ENCODE measurements around the gene PIP5K1A. TPM values are rescaled to one million over a fixed set of nuclear protein-coding genes. Genes with fewer than 3 reads are reported as not detected.

PIP5K1A gene
- total and polyA plus RNA-seq, 4 donors, result 16.5 to 67.6 (median 43.3) TPM

DNA sequence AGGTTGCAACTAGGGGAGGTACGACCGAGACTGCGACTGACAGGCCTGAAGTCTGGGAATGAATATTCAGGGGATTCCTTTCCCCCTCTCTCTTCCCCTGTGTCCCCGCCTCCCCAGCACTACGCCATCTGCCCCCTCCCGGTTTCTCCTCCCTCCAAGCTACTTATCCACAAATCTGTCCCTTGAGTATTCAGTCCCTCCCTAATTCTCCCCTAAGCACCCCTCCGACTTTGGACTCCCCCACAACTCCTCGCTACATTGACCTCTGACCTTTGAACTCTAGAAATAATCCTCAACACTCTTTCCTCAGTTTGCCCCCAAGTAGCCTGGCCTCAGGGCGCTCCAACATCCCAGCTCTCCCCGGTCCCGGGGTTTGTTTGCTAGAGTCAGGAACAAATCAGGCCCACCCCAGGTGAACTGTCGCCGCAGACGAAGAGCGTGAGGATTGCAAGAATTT is 33.0 kb upstream of the PIP5K1A start:
- WGBS, 2 donors, result 1 to 3% methylated on average over 15 of the region's 15 CpGs
- ATAC-seq (ENCODE audit: low FRiP score), result peak; percentile 82
- Histone ChIP-seq H3K36me3 (ENCODE audit: control insufficient read depth in 1 of 2, insufficient read depth in 2 of 2, low read length in 1 of 2) (peaks cover 0 to 1% of the 10 kb centered on the region in 2 donors), H3K27ac (ENCODE audit: low read depth in 1 of 2, low read length in 2 of 2) (peak overlapping the region; percentile 45 to 78), H3K9me3 (ENCODE audit: control insufficient read depth, low read length) (no peaks in the 10 kb centered on the region), H3K27me3 (ENCODE audit: control insufficient read depth in 1 of 2, insufficient read depth in 2 of 2, low read length in 1 of 2) (no peaks in the 10 kb centered on the region), H3K4me3 (ENCODE audit: low read length in 2 of 2) (peak overlapping the region; percentile 49 to 60), H3K4me1 (ENCODE audit: control insufficient read depth in 1 of 2, insufficient read depth in 2 of 2, low read length in 2 of 2) (no peaks in the 10 kb centered on the region)
- peak; percentile 71 to 83 for DNase-seq
- intact Hi-C loops (cut with DNase I), result no loop called here

DNA sequence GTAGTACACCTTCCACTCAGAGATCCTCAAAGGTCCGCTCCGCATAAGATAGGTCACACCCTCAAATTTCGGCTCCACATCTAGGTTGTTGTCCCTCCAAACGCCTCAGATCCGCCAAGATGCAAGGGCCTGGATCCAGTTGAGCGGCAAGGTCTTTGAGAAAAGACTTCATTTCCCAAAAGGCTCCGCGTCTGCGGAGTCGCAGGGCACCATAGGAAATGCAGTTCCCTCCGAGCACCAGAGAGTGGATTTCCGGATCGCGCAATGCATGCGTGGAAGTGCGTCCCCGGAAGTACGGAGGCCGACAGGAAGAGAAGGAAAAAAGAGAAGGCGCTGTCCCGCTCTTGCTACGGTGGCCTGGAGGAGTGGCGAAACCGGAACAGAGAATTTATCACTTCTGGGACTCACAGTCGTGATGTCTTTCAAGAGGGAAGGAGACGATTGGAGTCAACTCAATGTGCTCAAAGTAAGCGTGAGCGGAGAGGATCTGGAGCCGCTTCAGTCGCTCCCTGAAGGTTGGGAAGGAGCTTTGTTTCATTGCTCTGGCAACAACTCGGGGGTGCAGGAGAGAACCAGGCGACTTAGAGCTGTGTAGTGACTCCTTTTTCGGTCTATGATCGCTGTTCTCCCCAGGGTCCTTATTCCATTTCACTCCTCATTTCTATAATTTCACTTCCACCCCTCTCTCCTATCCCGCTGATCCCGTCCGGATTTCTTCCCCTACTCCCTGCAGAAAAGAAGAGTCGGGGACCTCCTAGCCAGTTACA is 32.4 kb upstream of the PIP5K1A start, which contains the start of the genes LYSMD1 and SCNM1:
Gene LYSMD1, minus strand, starts transcription at position 165 of the 767 bp plus-strand sequence. CDS start 644 bp downstream, outside the sequence.
Gene SCNM1, plus strand, starts transcription at position 407 of the 767 bp plus-strand sequence. Its CDS starts 9 bp downstream, at position 416.
- intact Hi-C loops (cut with DNase I), result no loop called here
- peaks cover 0 to 1% of the 10 kb centered on the region in 2 donors for H3K36me3 ChIP-seq (ENCODE audit: control insufficient read depth in 1 of 2, insufficient read depth in 2 of 2, low read length in 1 of 2)

DNA sequence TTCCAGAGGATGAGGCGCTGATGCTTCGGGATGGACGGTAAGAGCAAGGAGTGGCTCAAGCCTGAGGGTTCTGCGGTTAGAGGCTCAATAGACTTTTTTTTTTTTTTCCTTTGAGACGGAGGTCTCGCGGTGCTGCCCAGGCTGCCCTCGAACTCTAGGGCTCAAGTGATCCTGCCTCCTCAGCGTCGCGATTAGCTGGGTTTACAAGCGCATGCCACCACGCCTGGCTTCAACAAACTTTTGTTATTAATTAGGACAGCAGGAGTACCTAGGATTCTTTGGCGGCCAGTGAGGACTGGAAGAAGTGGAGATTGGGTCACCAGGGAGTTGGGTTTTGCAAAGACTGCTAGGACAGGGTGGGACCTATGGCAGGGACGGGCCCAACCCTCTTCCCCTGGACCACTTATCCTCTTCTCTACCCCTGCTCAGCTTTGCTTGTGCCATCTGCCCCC is 31.8 kb upstream of the PIP5K1A start:
- Histone ChIP-seq H3K9me3 (ENCODE audit: control insufficient read depth, low read length) (no peaks in the 10 kb centered on the region), H3K4me3 (ENCODE audit: low read length in 2 of 2) (peak overlapping the region; percentile 72 to 90), H3K27me3 (ENCODE audit: control insufficient read depth in 1 of 2, insufficient read depth in 2 of 2, low read length in 1 of 2) (no peaks in the 10 kb centered on the region), H3K4me1 (ENCODE audit: control insufficient read depth in 1 of 2, insufficient read depth in 2 of 2, low read length in 2 of 2) (no peaks in the 10 kb centered on the region), H3K27ac (ENCODE audit: low read depth in 1 of 2, low read length in 2 of 2) (peak overlapping the region in 1 of 2 donors; percentile 39), H3K36me3 (ENCODE audit: control insufficient read depth in 1 of 2, insufficient read depth in 2 of 2, low read length in 1 of 2) (peaks cover 0 to 1% of the 10 kb centered on the region in 2 donors)
- intact Hi-C loops (cut with DNase I), result no loop called here
- WGBS, 2 donors, result 1 to 3% methylated on average over 15 of the region's 15 CpGs
- ATAC-seq (ENCODE audit: low FRiP score) (no peak), DNase-seq (peak in 1 of 2 donors; percentile 64)

More for the DNA sequence above, 32.4 kb upstream of the PIP5K1A start, which contains the start of the genes LYSMD1 and SCNM1:
- DNase-seq, result peak; percentile 98
- peak within 1 kb of the TSS; percentile 72 to 90 for H3K4me3 ChIP-seq (ENCODE audit: low read length in 2 of 2)
- H3K9me3 ChIP-seq (ENCODE audit: control insufficient read depth, low read length), result no peaks in the 10 kb centered on the region
- peak; percentile 96 for ATAC-seq (ENCODE audit: low FRiP score)
- 0% methylated on average over 38 of the region's 38 CpGs for WGBS, 2 donors
- H3K27me3 ChIP-seq (ENCODE audit: control insufficient read depth in 1 of 2, insufficient read depth in 2 of 2, low read length in 1 of 2), result no peaks in the 10 kb centered on the region
- H3K27ac ChIP-seq (ENCODE audit: low read depth in 1 of 2, low read length in 2 of 2), result peak within 1 kb of the TSS; percentile 45 to 78
- H3K4me1 ChIP-seq (ENCODE audit: control insufficient read depth in 1 of 2, insufficient read depth in 2 of 2, low read length in 2 of 2), result no peaks in the 10 kb centered on the region

DNA sequence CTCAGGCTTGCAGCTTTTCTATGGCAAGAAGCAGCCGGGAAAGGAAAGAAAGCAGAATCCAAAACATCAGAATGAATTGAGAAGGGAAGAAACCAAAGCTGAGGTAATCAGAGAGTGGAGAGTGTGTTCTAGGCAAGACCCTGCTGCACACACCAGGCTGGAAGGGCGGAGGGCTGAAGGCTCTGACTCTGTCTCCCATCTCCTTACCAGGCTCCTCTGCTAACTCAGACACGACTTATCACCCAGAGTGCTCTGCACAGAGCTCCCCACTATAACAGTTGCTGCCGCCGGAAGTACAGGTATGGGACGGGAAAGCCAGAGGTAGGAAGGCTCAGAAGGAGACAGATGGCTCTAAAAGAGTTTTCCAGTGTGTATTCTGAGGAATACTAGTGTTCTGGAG is 31.2 kb upstream of the PIP5K1A start:
- 85 to 86% methylated on average over 6 of the region's 6 CpGs for WGBS, 2 donors
- ATAC-seq (ENCODE audit: low FRiP score), result no peak
- Histone ChIP-seq H3K27ac (ENCODE audit: low read depth in 1 of 2, low read length in 2 of 2) (no peak overlapping the region), H3K4me3 (ENCODE audit: low read length in 2 of 2) (no peak overlapping the region), H3K36me3 (ENCODE audit: control insufficient read depth in 1 of 2, insufficient read depth in 2 of 2, low read length in 1 of 2) (no peaks in the 10 kb centered on the region), H3K27me3 (ENCODE audit: control insufficient read depth in 1 of 2, insufficient read depth in 2 of 2, low read length in 1 of 2) (no peaks in the 10 kb centered on the region), H3K4me1 (ENCODE audit: control insufficient read depth in 1 of 2, insufficient read depth in 2 of 2, low read length in 2 of 2) (no peaks in the 10 kb centered on the region), H3K9me3 (ENCODE audit: control insufficient read depth, low read length) (no peaks in the 10 kb centered on the region)
- intact Hi-C loops (cut with DNase I), result no loop called here
- DNase-seq, result peak in 1 of 2 donors; percentile 33

DNA sequence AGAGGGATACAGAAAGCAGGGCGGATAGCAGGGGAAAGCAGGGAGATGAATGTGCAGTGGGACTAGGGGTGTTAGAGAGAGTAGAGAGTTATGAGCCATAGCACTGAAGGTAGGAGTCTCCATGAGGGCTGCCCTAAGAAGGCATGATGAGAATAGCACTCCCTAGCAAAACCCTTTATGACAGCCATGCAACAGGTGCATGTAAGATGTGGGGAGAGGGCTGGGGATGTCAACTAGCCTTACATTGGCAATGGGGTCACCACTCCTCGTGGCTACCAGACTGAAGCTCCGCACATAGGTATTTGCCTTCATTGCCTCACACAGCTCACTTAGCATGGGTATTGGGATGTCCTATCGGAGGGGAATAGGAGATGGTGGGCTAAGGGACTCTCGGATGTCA is 27.2 kb upstream of the PIP5K1A start:
- no peak for ATAC-seq (ENCODE audit: low FRiP score)
- H3K4me3 ChIP-seq (ENCODE audit: low read length in 2 of 2), result no peak overlapping the region
- 80 to 86% methylated on average over 5 of the region's 5 CpGs for WGBS, 2 donors
- H3K27me3 ChIP-seq (ENCODE audit: control insufficient read depth in 1 of 2, insufficient read depth in 2 of 2, low read length in 1 of 2), result no peaks in the 10 kb centered on the region
- no peak for DNase-seq
- intact Hi-C loops (cut with DNase I), result no loop called here
- no peaks in the 10 kb centered on the region for H3K4me1 ChIP-seq (ENCODE audit: control insufficient read depth in 1 of 2, insufficient read depth in 2 of 2, low read length in 2 of 2)
- H3K27ac ChIP-seq (ENCODE audit: low read depth in 1 of 2, low read length in 2 of 2), result no peak overlapping the region
- H3K9me3 ChIP-seq (ENCODE audit: control insufficient read depth, low read length), result no peaks in the 10 kb centered on the region
- no peaks in the 10 kb centered on the region for H3K36me3 ChIP-seq (ENCODE audit: control insufficient read depth in 1 of 2, insufficient read depth in 2 of 2, low read length in 1 of 2)

DNA sequence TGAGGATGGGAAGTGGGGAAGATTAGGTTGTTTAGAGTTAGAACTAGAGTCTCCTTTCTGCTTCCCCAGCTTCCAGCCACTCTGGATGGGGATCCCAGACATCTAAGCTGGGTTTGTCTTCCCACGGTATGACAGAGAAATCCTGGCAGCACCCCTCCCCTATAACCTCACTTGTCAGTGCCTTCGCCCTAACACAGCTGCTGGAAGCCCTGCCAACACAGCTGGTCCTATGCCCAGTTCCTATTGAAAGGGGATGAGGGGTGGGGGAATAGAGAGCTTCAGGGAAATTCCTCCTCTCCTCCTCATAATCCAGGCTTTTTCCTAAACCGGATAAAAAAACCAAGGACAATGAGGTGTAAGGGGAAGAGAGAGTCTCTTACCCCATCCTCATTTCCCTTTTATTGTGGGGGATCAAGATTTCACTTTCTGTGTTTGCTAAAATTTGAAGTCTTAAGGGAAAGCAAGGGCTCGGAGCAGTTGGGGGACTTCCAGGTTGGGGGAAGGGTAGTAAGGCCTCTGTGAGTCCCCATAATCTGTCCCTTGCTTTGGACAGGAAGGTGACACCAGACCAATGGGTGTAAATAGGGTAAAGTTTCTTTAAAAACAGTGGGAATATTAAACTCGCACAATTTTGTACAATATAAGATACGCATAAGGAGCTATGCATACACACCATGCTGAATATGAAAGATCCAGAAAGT is 23.2 kb upstream of the PIP5K1A start:
- Histone ChIP-seq H3K4me1 (ENCODE audit: control insufficient read depth in 1 of 2, insufficient read depth in 2 of 2, low read length in 2 of 2) (no peaks in the 10 kb centered on the region), H3K36me3 (ENCODE audit: control insufficient read depth in 1 of 2, insufficient read depth in 2 of 2, low read length in 1 of 2) (peaks cover 4 to 8% of the 10 kb centered on the region in 2 donors), H3K9me3 (ENCODE audit: control insufficient read depth, low read length) (no peaks in the 10 kb centered on the region), H3K27ac (ENCODE audit: low read depth in 1 of 2, low read length in 2 of 2) (no peak overlapping the region), H3K27me3 (ENCODE audit: control insufficient read depth in 1 of 2, insufficient read depth in 2 of 2, low read length in 1 of 2) (no peaks in the 10 kb centered on the region), H3K4me3 (ENCODE audit: low read length in 2 of 2) (no peak overlapping the region)
- ATAC-seq (ENCODE audit: low FRiP score) (no peak), DNase-seq (peak in 1 of 2 donors; percentile 31)
- WGBS, 2 donors, result 40 to 46% methylated on average over 6 of the region's 6 CpGs
- intact Hi-C loops (cut with DNase I), result no loop called here

DNA sequence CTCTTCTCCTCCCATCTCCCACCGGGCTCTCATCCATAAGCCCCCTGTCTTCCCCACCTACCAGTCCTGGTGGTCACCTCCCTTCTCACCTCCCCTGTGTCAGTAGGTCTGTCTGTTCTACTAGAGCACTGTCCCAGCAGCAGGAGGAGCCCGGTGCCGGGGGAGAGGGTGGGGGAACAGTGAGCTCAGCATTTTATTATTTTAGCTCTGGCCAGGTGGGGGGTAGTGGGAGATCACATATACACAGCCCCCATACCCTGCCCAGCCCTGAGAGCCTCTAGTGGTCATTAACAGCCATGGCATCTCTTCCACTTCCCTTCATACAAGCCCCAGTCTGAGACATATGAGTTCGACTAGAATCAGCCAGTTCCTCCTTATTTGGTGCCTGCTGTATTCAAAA is 22.5 kb upstream of the PIP5K1A start, which contains the start of gene TMOD4:
Gene TMOD4, minus strand, starts transcription at position 119 of the 400 bp plus-strand sequence. CDS start 1,106 bp downstream, outside the sequence.
- intact Hi-C loops (cut with DNase I), result no loop called here
- peaks cover 8 to 10% of the 10 kb centered on the region in 2 donors for H3K36me3 ChIP-seq (ENCODE audit: control insufficient read depth in 1 of 2, insufficient read depth in 2 of 2, low read length in 1 of 2)
- ATAC-seq (ENCODE audit: low FRiP score), result peak; percentile 12
- no peaks in the 10 kb centered on the region for H3K4me1 ChIP-seq (ENCODE audit: control insufficient read depth in 1 of 2, insufficient read depth in 2 of 2, low read length in 2 of 2)
- H3K27ac ChIP-seq (ENCODE audit: low read depth in 1 of 2, low read length in 2 of 2), result no peak within 1 kb of the TSS
- no peaks in the 10 kb centered on the region for H3K9me3 ChIP-seq (ENCODE audit: control insufficient read depth, low read length)
- DNase-seq, result peak in 1 of 2 donors; percentile 40
- no peak within 1 kb of the TSS for H3K4me3 ChIP-seq (ENCODE audit: low read length in 2 of 2)
- H3K27me3 ChIP-seq (ENCODE audit: control insufficient read depth in 1 of 2, insufficient read depth in 2 of 2, low read length in 1 of 2), result no peaks in the 10 kb centered on the region
- 51 to 52% methylated on average over 4 of the region's 4 CpGs for WGBS, 2 donors

DNA sequence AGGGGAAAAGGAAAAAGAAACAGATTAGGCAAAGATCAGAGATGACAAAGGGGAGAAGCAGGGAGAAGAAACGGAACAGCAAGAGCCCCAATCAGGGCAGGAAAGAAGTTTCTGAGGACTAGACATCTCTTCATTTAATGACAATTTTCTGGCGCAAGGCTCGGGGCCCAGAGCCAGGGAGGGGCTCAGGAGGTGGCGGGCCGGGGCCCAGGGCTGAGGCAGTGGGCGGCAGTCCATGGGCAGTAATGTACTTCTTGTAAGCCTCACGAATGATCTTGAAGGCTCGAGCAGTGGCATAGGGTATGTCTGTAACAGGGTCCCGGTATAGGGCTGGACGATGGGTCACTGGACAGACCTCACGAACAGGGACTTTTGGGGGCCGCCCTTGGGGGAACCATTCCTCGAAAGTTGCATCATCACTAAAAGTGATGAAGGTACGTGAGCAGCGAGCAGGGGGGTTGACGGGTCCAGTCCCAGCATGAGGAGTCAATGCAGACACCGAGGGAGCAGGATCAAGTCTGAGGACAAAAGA is 21.8 kb upstream of the PIP5K1A start:
- peaks cover 12% of the 10 kb centered on the region in 2 donors for H3K36me3 ChIP-seq (ENCODE audit: control insufficient read depth in 1 of 2, insufficient read depth in 2 of 2, low read length in 1 of 2)
- H3K4me1 ChIP-seq (ENCODE audit: control insufficient read depth in 1 of 2, insufficient read depth in 2 of 2, low read length in 2 of 2), result no peaks in the 10 kb centered on the region
- WGBS, 2 donors, result 89 to 92% methylated on average over 17 of the region's 17 CpGs
- no peak for ATAC-seq (ENCODE audit: low FRiP score)
- peak in 1 of 2 donors; percentile 60 for DNase-seq
- H3K27me3 ChIP-seq (ENCODE audit: control insufficient read depth in 1 of 2, insufficient read depth in 2 of 2, low read length in 1 of 2), result no peaks in the 10 kb centered on the region
- intact Hi-C loops (cut with DNase I), result no loop called here
- H3K27ac ChIP-seq (ENCODE audit: low read depth in 1 of 2, low read length in 2 of 2), result no peak overlapping the region
- H3K9me3 ChIP-seq (ENCODE audit: control insufficient read depth, low read length), result no peaks in the 10 kb centered on the region
- no peak overlapping the region for H3K4me3 ChIP-seq (ENCODE audit: low read length in 2 of 2)

All from aorta (tissue), 5 donors.